K562 (cell line): ENCODE data around the gene MCAM.
A peak's percentile ranks its signal among the peaks of the same experiment; 100 is the strongest.

ENCODE experiments used
- ATF7 ChIP-seq: fragments of 450-650 bp; IDR thresholded peaks from 2 replicates; pipeline ENCODE4 v1.7.1; 2014; ENCODE audit warnings: mild to moderate bottlenecking, moderate library complexity
- CEBPB ChIP-seq: fragments of 450-650 bp; IDR thresholded peaks from 2 replicates; pipeline ENCODE4 v1.6.1; 2016; ENCODE audit warnings: missing genetic modification characterization, missing compliant biosample characterization
- EZH2 ChIP-seq: IDR thresholded peaks from 2 replicates; pipeline ENCODE4 v1.6.1; 2012; ENCODE audit warnings: low read depth, mild to moderate bottlenecking, inconsistent platforms, low read length, borderline replicate concordance
- POLR2AphosphoS5 ChIP-seq: IDR thresholded peaks from 2 replicates; pipeline ENCODE4 v1.6.1; 2011; ENCODE audit warnings: mild to moderate bottlenecking, low read depth, low read length, moderate library complexity; ENCODE audit not compliant: control insufficient read depth, insufficient read depth
- SNRNP70 ChIP-seq: fragments of 200-400 bp; formaldehyde crosslinking; optimal IDR thresholded peaks from 2 replicates; pipeline ENCODE3; 2017; ENCODE audit warnings: low read depth, low read length
- STAG1 ChIP-seq: sonication (generic); formaldehyde crosslinking; IDR thresholded peaks from 2 replicates; pipeline ENCODE4 v1.5.0; 2020; ENCODE audit warnings: missing genetic modification reagents, borderline replicate concordance
- YY1 ChIP-seq, 3 experiments: IDR thresholded peaks; 2 replicates each; pipeline ENCODE4 v1.6.1; 2011; ENCODE audit warnings: low read length in 2 of 3, mild to moderate bottlenecking in 2 of 3, moderate library complexity in 2 of 3, borderline replicate concordance in 1 of 3, control low read depth in 1 of 3, low read depth in 1 of 3; ENCODE audit not compliant: insufficient read depth in 3 of 3, insufficient replicate concordance in 2 of 3, control insufficient read depth in 1 of 3, insufficient read length in 1 of 3; ENCODE audit errors: extremely low read depth in 1 of 3
- ZNF444 ChIP-seq: fragments of 250-450 bp; sonication (Bioruptor Pico); IDR thresholded peaks from 2 replicates; pipeline ENCODE4 v1.4.0; 2020; ENCODE audit warnings: mild to moderate bottlenecking, moderate library complexity
- TF ChIP-seq, protein P1 (sequence below): sonication (generic); formaldehyde crosslinking; IDR thresholded peaks from 2 replicates; pipeline ENCODE4 v1.9.0; 2022; ENCODE audit warnings: mild to moderate bottlenecking, missing genetic modification reagents
- TF ChIP-seq, protein P2 (sequence below): fragments of 250-450 bp; sonication (Bioruptor Pico); IDR thresholded peaks from 2 replicates; pipeline ENCODE4 v1.9.0; 2021; ENCODE audit warnings: mild to moderate bottlenecking
- TF ChIP-seq, protein P3 (sequence below), 3 experiments: IDR thresholded peaks in 2 of 3; conservative IDR thresholded peaks in 1 of 3; 2 replicates each; pipeline ENCODE4 v1.5.1; 2011 to 2012; ENCODE audit warnings: low read length in 3 of 3, mild to moderate bottlenecking in 3 of 3, control low read depth in 2 of 3, improper control_type of control experiment in 1 of 3, inconsistent platforms in 1 of 3, low read depth in 1 of 3, mixed read lengths in 1 of 3, moderate library complexity in 1 of 3; ENCODE audit not compliant: insufficient read depth in 2 of 3

DNA sequence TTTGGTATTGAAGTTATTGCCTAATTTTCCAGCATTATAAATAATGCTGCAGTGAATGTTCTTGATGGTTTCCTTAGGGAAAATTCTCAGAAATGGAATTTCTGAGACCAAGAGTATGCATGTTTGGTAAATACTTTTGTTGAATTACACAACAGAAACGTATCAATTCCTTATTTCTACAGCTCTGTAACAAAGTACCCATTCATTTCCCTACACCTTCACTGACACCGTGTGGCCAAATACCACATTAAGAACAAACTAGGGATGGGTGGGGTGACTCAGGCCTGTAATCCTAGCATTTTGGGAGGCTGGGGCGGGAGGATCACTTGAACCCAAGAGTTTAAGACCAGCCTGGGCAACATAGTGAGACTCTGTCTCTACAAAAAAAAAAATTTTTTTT, 21.8 kb downstream of the MCAM start:
- TF ChIP-seq CEBPB (tag) (no peak; the same call in 1 of the 2 replicates), ZNF444 (CRISPR knock-in tag) (no peak), ATF7 (no peak), YY1 (IDR thresholded peaks at IDR 0.05; ENCODE audit: borderline replicate concordance in 1 of 3, control insufficient read depth in 1 of 3, extremely low read depth in 1 of 3, insufficient read depth in 3 of 3, insufficient read length in 1 of 3, insufficient replicate concordance in 2 of 3, low read depth in 1 of 3, low read length in 2 of 3) (no peak), EZH2 (no peak), SNRNP70 (no peak), STAG1 (CRISPR knock-in tag) (no peak), POLR2AphosphoS5 (no peak)
- TF ChIP-seq, protein P1, sequence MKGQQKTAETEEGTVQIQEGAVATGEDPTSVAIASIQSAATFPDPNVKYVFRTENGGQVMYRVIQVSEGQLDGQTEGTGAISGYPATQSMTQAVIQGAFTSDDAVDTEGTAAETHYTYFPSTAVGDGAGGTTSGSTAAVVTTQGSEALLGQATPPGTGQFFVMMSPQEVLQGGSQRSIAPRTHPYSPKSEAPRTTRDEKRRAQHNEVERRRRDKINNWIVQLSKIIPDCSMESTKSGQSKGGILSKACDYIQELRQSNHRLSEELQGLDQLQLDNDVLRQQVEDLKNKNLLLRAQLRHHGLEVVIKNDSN (CRISPR knock-in tag) = no peak
- TF ChIP-seq, protein P2, sequence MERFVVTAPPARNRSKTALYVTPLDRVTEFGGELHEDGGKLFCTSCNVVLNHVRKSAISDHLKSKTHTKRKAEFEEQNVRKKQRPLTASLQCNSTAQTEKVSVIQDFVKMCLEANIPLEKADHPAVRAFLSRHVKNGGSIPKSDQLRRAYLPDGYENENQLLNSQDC (CRISPR knock-in tag) = no peak
- TF ChIP-seq, protein P3, sequence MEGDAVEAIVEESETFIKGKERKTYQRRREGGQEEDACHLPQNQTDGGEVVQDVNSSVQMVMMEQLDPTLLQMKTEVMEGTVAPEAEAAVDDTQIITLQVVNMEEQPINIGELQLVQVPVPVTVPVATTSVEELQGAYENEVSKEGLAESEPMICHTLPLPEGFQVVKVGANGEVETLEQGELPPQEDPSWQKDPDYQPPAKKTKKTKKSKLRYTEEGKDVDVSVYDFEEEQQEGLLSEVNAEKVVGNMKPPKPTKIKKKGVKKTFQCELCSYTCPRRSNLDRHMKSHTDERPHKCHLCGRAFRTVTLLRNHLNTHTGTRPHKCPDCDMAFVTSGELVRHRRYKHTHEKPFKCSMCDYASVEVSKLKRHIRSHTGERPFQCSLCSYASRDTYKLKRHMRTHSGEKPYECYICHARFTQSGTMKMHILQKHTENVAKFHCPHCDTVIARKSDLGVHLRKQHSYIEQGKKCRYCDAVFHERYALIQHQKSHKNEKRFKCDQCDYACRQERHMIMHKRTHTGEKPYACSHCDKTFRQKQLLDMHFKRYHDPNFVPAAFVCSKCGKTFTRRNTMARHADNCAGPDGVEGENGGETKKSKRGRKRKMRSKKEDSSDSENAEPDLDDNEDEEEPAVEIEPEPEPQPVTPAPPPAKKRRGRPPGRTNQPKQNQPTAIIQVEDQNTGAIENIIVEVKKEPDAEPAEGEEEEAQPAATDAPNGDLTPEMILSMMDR (IDR thresholded peaks at IDR 0.05 in 2 of 3, conservative IDR thresholded peaks at IDR 0.05 in 1 of 3; ENCODE audit: insufficient read depth in 2 of 3, low read depth in 1 of 3, low read length in 3 of 3) = peak in 1 of 3 experiments; percentile 29; a peak in 2 of 6 replicates
